Neural cell (in vitro differentiated cells): ENCODE measurements around the gene SIK3.

Source experiments
- MXI1 ChIP-seq: fragments of 450-650 bp; conservative IDR thresholded peaks from 2 replicates; pipeline ENCODE4 v1.6.1; 2014; ENCODE audit warnings: antibody characterized with exemption, mild to moderate bottlenecking; ENCODE audit not compliant: poor library complexity, severe bottlenecking
- POLR2AphosphoS5 ChIP-seq: IDR thresholded peaks from 2 replicates; pipeline ENCODE4 v1.6.1; 2012
- SMC3 ChIP-seq: fragments of 450-650 bp; conservative IDR thresholded peaks from 2 replicates; pipeline ENCODE4 v1.6.1; 2014; ENCODE audit warnings: antibody characterized with exemption, mild to moderate bottlenecking, moderate library complexity; ENCODE audit not compliant: poor library complexity
- TAF1 ChIP-seq: IDR thresholded peaks from 2 replicates; pipeline ENCODE4 v1.6.1; 2012; ENCODE audit warnings: low read depth
- TF ChIP-seq, protein P1 (sequence below): fragments of 450-650 bp; IDR thresholded peaks from 2 replicates; pipeline ENCODE4 v1.5.1; 2014; ENCODE audit warnings: antibody characterized with exemption, mild to moderate bottlenecking, moderate library complexity; ENCODE audit not compliant: poor library complexity, severe bottlenecking
- TF ChIP-seq, protein P2 (sequence below): IDR thresholded peaks from 2 replicates; pipeline ENCODE4 v1.6.1; 2012; ENCODE audit warnings: borderline replicate concordance

DNA sequence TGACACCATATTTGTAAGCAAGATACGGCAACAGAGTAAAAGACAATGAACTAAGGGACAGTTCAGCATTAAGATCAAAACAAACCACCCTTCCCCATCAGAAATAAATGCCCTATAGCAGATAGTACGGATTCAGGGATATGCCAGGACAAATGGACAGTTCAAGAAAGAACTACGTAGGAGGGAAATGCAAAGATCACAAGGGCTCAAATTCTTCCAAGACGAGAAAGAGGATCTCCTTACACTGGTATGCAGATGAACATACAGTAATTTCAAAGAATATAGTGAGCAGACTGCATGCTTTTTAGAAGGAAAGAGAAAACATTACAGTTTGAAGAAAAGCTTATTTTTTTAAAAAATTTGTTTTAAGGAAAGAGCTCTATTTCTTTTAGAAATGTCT, 136.1 kb downstream of the SIK3 start:
- TF ChIP-seq, protein P1, sequence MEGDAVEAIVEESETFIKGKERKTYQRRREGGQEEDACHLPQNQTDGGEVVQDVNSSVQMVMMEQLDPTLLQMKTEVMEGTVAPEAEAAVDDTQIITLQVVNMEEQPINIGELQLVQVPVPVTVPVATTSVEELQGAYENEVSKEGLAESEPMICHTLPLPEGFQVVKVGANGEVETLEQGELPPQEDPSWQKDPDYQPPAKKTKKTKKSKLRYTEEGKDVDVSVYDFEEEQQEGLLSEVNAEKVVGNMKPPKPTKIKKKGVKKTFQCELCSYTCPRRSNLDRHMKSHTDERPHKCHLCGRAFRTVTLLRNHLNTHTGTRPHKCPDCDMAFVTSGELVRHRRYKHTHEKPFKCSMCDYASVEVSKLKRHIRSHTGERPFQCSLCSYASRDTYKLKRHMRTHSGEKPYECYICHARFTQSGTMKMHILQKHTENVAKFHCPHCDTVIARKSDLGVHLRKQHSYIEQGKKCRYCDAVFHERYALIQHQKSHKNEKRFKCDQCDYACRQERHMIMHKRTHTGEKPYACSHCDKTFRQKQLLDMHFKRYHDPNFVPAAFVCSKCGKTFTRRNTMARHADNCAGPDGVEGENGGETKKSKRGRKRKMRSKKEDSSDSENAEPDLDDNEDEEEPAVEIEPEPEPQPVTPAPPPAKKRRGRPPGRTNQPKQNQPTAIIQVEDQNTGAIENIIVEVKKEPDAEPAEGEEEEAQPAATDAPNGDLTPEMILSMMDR: no peak
- no peak for TF ChIP-seq POLR2AphosphoS5
- no peak for TF ChIP-seq TAF1
- TF ChIP-seq, protein P2, sequence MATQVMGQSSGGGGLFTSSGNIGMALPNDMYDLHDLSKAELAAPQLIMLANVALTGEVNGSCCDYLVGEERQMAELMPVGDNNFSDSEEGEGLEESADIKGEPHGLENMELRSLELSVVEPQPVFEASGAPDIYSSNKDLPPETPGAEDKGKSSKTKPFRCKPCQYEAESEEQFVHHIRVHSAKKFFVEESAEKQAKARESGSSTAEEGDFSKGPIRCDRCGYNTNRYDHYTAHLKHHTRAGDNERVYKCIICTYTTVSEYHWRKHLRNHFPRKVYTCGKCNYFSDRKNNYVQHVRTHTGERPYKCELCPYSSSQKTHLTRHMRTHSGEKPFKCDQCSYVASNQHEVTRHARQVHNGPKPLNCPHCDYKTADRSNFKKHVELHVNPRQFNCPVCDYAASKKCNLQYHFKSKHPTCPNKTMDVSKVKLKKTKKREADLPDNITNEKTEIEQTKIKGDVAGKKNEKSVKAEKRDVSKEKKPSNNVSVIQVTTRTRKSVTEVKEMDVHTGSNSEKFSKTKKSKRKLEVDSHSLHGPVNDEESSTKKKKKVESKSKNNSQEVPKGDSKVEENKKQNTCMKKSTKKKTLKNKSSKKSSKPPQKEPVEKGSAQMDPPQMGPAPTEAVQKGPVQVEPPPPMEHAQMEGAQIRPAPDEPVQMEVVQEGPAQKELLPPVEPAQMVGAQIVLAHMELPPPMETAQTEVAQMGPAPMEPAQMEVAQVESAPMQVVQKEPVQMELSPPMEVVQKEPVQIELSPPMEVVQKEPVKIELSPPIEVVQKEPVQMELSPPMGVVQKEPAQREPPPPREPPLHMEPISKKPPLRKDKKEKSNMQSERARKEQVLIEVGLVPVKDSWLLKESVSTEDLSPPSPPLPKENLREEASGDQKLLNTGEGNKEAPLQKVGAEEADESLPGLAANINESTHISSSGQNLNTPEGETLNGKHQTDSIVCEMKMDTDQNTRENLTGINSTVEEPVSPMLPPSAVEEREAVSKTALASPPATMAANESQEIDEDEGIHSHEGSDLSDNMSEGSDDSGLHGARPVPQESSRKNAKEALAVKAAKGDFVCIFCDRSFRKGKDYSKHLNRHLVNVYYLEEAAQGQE: no peak
- TF ChIP-seq SMC3: no peak
- TF ChIP-seq MXI1: no peak
